ENCODE data around the gene INSYN1.

Gene INSYN1

DNA sequence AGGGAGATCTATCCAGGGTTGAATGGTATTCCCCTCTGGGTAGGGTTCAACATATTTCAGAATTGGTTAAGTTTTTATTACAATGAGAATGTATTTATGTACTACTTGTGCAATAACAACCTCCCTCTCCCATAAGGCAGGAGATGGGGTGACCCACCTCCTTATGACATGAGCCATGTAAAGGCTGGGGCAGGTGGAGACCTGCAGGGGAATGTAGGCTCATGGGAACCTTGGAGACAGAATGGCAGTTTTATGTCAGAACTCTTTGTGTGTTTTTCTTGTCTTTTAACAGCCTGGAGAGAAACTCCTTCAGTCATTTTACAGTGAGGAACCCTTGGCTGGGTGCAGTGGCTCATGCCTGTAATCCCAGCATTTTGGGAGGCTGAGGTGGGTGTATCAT lies 24.6 kb upstream of the INSYN1 start:
- DNase-seq (ENCODE audit: low read depth in 2 of 2): no peak

DNA sequence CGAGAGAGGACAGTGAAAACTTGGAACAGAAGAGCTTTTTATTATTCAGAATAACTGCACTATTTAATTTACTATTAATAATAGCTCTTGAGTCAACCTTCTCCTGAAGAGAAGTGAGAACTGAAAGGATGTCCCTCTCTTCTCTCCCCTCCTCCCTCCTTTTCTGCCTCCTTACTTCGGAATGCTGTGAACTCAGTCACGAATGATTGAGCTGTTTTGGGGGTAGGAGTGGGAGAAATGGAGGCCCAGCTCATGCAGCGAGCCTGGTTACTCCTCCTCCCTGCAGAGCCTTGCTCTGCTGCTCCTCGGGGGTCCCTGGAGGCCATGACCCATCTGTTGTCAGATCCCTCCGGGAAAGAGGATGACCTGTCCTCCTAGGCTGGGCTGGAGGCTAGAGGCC lies 20.3 kb upstream of the INSYN1 start:
- no peak for DNase-seq (ENCODE audit: low read depth in 2 of 2)

DNA sequence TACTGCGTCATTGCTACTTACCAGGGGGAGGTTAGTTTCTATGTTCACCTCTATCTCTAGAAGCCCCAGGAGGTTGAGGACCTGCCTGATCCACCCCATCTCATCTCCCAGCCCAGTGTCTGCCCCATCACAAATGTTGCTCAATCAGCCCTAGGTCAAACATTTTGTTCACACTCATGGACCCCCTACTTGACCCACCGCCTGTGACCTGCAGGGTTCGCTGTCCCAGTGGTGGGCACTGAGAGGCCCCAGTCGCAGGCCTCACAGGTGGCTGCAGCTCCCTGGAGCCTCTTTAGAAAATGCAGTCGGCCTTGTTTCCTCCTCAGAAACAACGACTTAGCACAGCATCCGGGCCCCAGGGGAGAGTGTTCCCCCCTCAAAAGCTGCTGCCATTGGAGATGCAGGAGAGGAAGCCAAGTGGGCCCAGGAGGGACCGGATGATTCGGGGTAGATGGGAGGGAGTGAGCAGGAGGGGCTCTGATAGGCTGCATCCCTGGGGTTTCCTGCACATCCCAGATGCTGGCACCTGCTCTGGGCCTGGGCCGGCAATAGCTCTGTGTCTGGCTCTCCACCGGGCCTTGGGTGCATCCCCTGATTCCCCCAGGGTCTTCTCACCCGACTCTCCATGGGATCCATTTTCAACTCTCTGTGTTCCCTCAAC lies 18.4 kb upstream of the INSYN1 start:
- no peak for DNase-seq (ENCODE audit: low read depth in 2 of 2)

DNA sequence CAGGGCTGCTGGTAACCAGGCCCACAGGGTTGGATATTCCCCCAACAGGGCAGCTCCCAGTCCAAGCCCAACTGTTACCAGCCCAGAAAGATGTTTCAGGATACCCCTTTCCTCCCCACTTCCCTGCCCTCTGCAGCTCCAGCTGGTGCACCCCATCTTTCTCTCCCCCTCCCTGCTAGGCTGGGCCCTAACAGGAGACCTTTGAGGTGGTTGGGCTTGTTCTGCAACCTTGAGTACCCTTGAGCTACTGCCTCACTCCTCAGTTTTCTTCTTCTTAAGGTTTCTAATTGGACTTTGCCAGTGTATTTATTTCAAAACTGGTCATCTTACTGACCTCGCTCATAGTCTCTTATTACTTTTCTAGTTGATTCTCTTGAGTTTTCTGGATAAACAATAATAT lies 16.9 kb upstream of the INSYN1 start:
- DNase-seq (ENCODE audit: low read depth in 2 of 2): no peak

DNA sequence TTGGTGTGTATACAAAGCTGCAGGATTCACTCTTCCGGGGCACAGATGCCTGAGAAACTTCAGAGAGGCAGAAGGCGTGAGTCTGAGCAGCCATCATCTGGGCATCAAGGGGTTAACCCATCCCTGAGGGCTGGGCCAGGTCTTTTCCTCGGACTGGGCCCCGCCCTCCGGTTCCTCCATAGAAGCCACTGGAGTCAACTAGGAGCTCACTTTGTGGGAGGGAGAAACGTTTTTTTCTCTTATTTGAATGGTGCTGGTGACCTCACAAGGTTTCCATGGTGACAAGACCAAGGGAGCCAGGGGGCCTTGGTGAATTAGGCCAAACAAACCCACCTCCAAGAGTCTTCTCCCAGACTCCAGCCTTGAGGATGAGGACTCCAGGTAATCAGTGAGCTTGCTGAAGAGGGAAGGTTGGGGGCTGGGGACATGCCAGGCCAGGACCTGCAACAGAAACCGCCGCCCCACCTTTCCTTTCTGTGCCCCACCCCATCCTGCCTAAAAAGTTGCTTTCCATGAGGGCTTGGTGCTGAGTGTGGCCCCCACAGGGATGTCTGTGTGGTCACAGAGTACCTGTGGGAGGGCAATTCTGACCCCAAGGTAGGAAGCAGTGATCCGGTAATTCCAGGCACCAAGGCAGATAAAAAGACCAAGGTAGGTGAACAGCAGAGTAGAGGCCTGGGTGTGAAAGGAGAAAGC lies 14.8 kb upstream of the INSYN1 start:
- DNase-seq (ENCODE audit: low read depth in 2 of 2): no peak

DNA sequence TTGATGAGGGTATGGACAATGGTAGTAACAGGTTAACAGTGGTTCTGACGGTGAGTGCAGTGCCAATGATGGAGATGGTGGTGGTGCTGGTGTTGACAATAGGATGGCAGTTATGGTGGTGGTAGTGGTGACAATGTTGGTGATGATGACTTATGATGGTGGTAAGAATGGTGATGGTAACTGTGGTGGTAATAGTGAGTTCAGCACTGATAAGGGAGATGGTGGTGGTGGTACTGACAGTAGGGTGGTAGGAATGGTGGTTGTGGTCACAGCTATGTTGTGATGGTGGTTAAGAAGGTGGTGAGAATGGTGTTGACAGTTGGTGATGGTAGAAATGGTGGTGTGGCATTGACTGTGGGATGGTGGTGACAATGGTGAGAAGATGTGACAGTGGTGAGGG lies 13.4 kb upstream of the INSYN1 start:
- DNase-seq (ENCODE audit: low read depth in 2 of 2): no peak

DNA sequence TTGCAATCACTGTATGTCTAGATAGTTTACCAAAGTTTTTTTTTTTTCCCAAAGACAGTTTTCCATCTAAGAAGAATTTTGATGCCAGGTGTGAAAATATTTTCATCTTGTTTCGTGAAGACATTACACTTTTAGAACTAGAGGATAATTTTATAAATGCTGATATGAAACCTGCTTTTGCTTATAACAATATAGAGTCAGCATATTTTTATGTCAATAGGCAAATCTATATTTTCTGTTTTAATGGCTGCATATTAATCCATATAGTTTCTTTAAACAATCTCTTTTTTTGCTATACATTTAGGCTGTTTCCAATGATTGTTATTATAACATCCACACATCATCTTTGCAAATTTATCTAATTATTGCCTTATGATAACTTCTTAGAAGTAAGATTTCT lies 12.6 kb upstream of the INSYN1 start:
- DNase-seq (ENCODE audit: low read depth in 2 of 2): no peak

DNA sequence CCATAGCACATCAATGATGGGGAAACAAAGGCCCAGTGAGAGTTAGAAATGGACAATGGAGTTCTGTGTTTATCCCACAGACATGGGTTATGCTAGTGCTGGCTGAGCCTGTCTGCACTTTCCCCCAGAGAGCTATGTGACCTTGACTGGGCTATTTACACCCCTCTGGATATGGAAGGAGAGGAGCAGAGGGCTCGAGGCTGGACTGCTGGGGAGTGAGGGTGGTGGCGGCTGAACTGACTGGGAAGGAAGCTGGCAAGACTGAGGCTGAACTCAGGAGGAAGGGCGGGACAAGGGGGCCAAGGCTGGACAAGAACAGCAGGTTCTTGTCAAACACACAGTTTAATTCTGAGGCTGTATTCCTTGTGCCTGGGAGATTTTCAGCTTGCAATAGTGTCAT lies 10.8 kb upstream of the INSYN1 start:
- DNase-seq (ENCODE audit: low read depth in 2 of 2): no peak

DNA sequence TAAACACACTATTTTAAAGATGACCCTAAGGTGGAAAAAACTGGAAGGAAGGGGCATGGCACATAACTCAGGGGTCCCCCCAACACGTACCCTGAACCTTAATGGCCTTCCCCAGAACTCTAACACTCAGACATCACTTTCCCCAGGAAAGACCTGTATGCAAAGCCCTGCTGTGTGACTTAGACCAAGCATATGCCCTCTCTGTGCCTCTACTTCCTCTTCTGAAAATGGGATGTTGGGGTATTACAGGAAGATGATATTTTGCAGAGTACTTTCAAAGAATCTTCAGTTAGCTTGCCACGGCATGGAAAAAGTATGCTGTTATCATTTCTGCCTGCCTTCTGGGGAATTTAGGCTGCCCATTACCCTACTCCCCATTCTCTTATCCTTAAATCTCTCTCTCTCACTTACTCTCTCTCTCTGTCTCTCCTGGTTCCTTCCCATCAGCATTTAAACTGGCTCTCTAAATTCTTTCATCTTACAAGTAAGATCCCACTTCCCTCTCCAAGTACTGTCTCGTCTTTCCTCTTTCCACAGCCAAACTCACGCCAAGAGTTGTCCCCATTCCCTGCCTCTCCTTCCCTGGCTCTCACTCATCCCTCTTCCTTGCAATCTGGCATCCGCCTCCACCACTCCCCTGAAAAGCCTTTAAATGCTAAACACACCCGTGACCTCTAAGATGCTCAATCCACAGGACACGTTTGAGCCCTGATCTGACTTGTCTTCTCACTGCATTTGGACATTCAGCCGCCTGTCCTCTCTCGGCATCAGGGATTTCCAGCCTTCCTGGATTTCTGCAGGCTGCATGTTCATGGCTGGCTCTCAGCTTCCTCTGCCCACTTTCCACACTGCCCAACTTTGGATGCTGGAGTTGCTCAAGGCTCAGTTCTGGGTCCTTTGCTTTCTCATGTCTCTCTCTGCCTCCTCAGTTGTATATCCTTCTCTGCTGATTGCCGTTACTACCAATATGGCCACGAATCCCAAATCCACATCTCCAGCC lies 7.5 kb upstream of the INSYN1 start:
- no peak for DNase-seq (ENCODE audit: low read depth in 2 of 2)

DNA sequence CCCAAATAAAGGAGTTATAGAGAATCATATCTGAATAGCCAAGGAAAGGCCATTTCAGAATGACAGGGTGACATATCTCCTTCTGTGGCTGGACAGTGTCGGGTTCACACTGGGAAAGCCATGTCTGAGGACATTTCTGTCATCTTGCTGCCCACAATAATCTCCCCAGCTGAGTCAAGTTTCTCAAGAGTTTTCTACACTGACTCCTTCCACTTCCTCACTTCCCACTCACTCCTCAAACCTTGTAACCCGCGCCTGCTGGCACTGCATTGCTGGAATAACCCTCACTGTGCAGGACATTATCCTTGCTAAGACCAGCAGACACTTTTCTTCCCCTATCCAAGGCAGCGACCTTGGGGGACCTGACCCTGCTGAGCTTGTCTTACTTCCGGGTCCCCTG lies 5.3 kb upstream of the INSYN1 start:
- DNase-seq (ENCODE audit: low read depth in 2 of 2): no peak

DNA sequence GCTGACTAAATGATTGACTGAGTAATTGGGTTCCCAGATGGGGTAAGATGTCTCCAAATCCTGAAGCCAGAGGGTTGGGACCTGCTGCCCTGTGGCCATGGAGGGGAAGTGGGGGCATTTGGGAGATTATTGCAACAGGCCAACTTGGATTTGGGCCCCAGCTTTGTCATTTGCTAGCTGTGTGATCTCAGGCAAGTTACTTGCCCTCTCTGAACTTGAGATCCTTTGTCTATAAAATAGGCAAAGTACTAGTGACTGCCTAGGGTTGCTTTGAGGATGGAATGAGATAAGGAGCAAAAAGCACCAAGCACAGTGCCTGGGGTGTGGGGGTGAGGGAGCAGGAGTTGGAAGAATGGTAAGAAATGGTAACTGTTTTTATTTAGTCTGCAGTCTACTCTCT lies 4.4 kb upstream of the INSYN1 start:
- no peak for DNase-seq (ENCODE audit: low read depth in 2 of 2)

DNA sequence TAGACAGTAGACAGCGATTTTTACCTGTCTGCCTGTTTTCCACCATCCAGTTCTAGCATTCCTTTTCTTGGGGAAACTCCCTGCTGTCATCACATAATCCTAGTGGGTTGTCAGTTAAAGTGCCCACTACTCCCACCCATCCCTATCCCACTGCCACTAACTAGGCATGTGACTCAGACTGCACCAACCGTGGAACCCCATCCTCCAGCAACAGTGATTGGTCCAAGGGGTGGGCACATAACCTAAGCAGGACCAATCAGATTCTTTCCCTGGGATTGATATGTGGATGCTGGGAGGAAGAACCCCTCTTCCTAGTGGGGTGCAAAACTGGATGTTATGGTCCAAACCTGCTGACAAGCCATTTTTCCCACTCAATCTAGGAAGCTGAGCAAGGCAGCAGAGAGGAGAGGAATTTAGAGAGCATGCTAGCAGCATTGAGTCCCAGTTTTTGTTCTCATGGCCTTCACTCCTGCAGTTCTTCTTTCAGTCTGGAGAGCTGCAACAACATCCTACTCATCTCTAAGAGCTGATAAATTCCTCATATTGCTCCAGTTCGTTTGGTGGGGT lies 3.9 kb upstream of the INSYN1 start:
- DNase-seq (ENCODE audit: low read depth in 2 of 2): no peak

DNA sequence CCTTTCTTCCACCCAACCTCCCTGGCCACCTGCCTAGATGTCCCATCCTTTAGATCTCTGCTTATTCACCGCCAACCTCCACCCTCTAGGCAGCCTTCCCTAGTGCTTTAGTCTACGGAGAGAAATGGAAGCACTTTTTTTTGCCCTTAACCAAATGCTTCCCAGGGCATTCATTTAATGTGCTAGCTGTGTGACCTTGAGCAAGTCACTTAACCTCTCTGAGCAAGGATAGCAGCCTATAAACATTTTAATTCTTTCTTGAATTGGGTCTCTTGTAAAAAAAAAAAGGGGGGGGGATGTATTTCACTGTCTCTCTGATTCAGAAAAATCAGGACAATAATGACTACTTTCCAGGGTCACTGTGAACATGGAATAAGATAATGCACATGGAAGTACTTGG lies 3.2 kb upstream of the INSYN1 start:
- DNase-seq (ENCODE audit: low read depth in 2 of 2): no peak

DNA sequence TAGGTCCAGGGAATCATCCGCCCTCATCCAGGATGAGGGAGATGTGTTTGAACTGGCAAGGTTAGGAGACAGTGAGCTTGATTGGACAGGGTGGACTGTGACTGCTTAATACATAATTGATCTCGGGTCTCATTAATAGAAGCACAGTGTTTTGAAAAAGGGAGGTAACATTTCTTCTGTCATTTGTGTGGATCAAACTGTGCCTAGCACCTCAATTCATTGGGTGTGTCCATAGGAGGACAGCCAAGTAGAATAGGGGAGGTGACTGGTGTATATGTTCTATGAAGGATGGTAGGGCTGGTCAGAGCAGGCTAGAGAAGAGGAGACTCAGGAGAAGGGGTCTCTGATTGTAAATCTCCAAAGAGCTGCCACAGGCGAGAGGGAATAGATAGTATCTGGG lies 2.8 kb upstream of the INSYN1 start:
- no peak for DNase-seq (ENCODE audit: low read depth in 2 of 2)

DNA sequence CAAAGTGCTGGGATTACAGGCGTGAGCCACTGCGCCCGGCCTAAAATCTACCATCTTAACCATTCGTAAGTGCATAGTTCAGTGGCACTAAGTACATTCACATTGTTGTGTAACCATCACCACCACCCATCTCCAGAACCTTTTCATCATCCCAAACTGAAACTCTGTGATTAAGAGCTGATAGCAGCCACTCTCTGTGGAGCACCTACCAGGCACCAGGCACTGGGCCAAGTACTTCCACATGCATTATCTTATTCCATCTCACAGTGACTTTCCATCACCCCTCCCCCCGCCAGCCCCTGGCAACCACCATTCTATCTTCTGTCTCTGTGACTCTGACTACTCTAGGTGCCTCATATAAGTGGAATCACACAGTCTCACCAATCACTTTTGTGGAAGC lies 2.3 kb upstream of the INSYN1 start:
- no peak for DNase-seq (ENCODE audit: low read depth in 2 of 2)

DNA sequence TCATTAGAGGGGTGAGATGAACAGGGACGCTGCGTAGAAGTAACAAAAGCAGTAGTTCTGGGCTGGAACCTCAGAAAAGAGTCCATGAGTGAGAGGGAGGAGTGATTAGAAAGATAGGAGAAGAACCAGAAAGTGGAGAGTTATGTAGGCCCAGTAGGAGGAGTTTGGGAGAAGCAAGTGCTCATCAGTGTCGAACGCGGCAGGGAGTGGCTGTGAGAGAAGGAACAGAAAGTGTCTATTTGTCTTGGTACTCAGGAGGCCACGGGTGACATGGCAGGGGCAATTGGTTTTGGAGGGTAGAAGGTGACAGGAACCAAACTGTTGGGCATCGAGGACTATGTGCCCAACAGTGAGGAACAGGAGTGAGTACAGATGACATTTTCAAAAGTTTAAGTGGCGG lies 1.3 kb upstream of the INSYN1 start:
- no peak for DNase-seq (ENCODE audit: low read depth in 2 of 2)

DNA sequence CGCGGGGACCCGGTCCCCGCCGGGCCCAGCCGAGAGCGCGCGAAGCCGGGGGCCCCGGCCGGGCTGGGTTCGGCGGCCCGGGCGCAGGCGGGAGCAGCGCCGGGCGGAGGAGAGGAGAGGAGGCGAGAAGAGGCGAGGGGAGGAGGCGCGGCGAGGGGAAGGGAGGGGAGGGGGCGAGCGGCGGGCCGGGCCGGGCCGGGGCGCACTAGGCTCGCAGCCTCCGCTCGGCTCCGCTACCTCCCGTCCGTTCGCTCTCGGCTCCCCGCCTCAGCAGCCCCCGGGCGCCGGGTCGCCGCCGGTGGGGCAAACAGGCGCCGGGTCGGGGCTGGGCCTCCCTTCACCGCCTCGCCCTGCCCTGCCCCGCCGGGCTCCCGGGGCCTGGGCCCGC lies 351 bp downstream of the INSYN1 start:
- DNase-seq (ENCODE audit: low read depth in 2 of 2): no peak

DNA sequence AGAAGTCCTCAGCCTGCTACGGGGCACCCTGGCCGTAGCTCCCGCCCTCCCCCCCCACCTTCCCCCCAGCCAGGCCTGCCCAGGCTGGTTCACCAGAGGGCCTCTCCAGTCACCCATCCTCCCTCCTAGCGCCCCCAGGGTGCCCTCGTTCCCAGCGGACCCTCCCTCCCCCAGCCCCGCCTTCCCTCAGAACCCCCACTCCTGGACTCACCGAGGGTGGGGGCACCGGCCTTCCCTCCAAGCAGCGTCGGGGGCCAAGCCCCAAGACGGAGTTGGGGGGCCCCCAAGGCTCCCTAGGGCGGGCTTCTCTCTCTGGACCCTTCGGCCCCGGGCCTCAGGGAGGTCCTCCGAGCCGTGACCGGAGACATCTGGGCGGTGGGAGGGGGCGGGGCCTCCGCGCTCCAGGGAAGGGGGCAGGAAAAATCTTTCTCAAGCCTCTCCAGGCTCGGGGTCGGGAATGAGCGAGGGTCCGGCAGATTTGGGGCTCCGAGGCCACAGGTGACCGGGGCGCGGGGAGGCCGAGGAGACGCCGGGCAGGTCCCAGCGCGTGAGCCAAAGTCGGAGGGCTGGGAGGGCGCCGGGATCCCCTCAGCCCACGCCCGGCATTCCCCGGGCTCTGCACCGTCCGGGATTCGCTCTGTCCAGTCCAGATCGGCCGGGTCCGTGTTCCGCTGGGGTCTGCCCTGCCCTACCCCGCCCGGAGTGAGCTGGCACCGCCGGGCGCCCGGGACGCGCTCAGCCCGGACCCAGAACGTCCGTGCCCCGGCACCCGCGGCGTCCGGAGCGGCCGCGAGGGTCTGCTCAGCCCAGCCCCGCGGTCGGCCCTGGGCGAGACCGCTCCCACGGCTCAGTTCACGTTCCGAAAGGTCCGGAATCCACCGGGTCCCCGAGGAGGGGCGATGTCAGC lies 999 bp downstream of the INSYN1 start:
- no peak for DNase-seq (ENCODE audit: low read depth in 2 of 2)

DNA sequence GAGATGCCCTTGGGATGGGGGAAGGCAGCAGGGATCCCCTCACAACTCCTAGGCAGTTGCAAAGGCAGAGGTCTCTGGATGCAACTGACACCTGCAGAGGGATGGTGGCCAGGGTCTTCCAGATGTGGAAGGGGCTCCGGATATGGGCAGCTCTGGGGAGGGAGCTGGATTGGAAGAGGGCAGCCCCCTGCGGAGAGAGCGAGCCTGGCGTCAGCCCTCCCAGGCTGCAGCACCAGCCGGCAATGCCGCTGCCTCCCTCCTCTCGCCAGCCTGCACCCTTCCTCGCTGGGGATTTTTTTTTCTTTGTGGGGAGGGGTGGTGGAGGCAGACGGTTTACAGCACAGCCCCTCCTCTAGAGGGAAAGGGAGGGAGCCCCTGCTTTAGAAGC lies 1.6 kb downstream of the INSYN1 start:
- no peak for DNase-seq (ENCODE audit: low read depth in 2 of 2)

DNA sequence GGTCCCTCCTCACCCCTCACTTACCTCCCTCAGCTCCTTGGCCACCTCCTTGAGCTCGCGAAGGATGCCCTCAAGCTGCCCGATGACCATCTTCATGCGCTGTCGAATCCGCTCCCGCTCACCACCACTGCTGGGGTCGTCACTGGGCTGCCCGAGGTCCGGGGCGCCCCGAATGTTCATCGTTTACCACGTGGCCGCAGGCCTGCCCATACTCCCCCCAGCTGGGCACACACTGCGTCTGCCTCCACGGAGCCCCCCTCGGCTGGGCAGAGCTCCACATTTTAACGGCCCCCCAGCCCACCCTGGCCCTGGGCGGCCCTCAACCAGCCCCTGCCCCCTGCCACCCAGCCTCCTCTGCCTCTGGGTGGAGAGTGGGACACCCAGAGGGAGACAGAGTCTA lies 2.2 kb downstream of the INSYN1 start:
- DNase-seq (ENCODE audit: low read depth in 2 of 2): no peak

DNA sequence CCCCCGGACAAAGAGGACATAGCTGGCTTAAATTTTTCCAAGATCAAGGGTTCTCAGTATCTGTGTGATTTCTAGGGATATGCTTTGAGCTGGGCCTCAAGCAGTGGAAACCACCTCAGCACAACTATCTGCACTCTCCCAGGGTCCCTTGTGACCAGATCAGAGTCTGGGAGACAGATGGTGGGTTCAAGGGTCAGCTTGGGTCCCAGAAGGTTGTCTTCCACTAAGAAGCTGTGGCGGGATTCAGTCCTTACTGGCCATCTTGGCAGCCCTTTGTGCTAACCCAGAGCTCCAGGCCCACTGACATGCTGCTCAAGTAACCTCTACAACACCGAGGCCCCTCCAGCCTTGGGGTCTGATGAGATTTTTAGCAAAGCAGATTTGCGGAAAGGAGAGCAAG lies 2.7 kb downstream of the INSYN1 start:
- no peak for DNase-seq (ENCODE audit: low read depth in 2 of 2)

All from stimulated activated CD8-positive, alpha-beta memory T cell treated with anti-CD3 and anti-CD28 coated beads, Interleukin-15, amount 100 ng/mL, for 4 hours (primary cell).